Measurements from ENCODE around the gene NIBAN1. TPM values are rescaled to one million over a fixed set of nuclear protein-coding genes. Genes with fewer than 3 reads are reported as not detected.

Gene NIBAN1
- total RNA-seq, 1 experiment from 2014 or later, result 6.7 TPM

GRCh38 chr1:184994301-184994700 is 20.0 kb upstream of the NIBAN1 start:
- Histone ChIP-seq H3K4me1 (ENCODE audit: control insufficient read depth, insufficient read depth, low read length) (no peaks in the 10 kb centered on the region), H3K36me3 (ENCODE audit: control insufficient read depth, insufficient read depth, low read length) (no peaks in the 10 kb centered on the region), H3K27ac (ENCODE audit: low read length) (no peak overlapping the region), H3K4me3 (ENCODE audit: low read depth in 2 of 2, low read length in 2 of 2) (no peak overlapping the region), H3K9me3 (ENCODE audit: control insufficient read depth, insufficient read depth, low read depth, low read length) (no peaks in the 10 kb centered on the region), H3K27me3 (ENCODE audit: control insufficient read depth, insufficient read depth, low read length) (peaks cover 9% of the 10 kb centered on the region)
- ATAC-seq (no peak), DNase-seq (ENCODE audit: low read depth, low spot score) (no peak)
- no TSS peak for BruUV-seq (replicated peaks)
- ChIA-PET CTCF (no interaction called here), POLR2A (no interaction called here)
- TF ChIP-seq SIN3A (IDR thresholded peaks at IDR 0.05; ENCODE audit: borderline replicate concordance, insufficient read depth, low read depth, low read length), result no peak
- TF ChIP-seq TCF7L2 (IDR thresholded peaks at IDR 0.05; ENCODE audit: low read depth, low read length), result no peak
- no peak for TF ChIP-seq REST (IDR thresholded peaks at IDR 0.05; ENCODE audit: insufficient read depth in 1 of 2, low read depth in 2 of 2, low read length in 1 of 2)
- TF ChIP-seq, protein P1, sequence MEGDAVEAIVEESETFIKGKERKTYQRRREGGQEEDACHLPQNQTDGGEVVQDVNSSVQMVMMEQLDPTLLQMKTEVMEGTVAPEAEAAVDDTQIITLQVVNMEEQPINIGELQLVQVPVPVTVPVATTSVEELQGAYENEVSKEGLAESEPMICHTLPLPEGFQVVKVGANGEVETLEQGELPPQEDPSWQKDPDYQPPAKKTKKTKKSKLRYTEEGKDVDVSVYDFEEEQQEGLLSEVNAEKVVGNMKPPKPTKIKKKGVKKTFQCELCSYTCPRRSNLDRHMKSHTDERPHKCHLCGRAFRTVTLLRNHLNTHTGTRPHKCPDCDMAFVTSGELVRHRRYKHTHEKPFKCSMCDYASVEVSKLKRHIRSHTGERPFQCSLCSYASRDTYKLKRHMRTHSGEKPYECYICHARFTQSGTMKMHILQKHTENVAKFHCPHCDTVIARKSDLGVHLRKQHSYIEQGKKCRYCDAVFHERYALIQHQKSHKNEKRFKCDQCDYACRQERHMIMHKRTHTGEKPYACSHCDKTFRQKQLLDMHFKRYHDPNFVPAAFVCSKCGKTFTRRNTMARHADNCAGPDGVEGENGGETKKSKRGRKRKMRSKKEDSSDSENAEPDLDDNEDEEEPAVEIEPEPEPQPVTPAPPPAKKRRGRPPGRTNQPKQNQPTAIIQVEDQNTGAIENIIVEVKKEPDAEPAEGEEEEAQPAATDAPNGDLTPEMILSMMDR (IDR thresholded peaks at IDR 0.05), result no peak
- TF ChIP-seq POLR2AphosphoS5 (IDR thresholded peaks at IDR 0.05; ENCODE audit: low read depth, low read length), result no peak
- in situ Hi-C loops (cut with HindIII; ENCODE audit: low pct_unique_long_range_greater_than_20kb, low sequenced_read_pairs), result no loop called here
- intact Hi-C loops (cut with micrococcal nuclease; ENCODE audit: unreplicated experiment), result no loop called here

- POLR2A ChIA-PET, result interaction anchor here (0.5 kb wide), 1 partner anchor 10 kb away, joined by 6 read pairs; no protein-coding TSS in a partner anchor
- CTCF ChIA-PET, result no interaction called here
- no peak overlapping the region for H3K27ac ChIP-seq (ENCODE audit: low read length)
- no TSS peak for BruUV-seq (replicated peaks)
- DNase-seq (ENCODE audit: low read depth, low spot score), result no peak
- intact Hi-C loops (cut with micrococcal nuclease; ENCODE audit: unreplicated experiment), result no loop called here
- H3K36me3 ChIP-seq (ENCODE audit: control insufficient read depth, insufficient read depth, low read length), result no peaks in the 10 kb centered on the region
- no peaks in the 10 kb centered on the region for H3K9me3 ChIP-seq (ENCODE audit: control insufficient read depth, insufficient read depth, low read depth, low read length)
- no peaks in the 10 kb centered on the region for H3K4me1 ChIP-seq (ENCODE audit: control insufficient read depth, insufficient read depth, low read length)
- no peak overlapping the region for H3K4me3 ChIP-seq (ENCODE audit: low read depth in 2 of 2, low read length in 2 of 2)
- no peak for TF ChIP-seq TCF7L2 (IDR thresholded peaks at IDR 0.05; ENCODE audit: low read depth, low read length)
- TF ChIP-seq POLR2AphosphoS5 (IDR thresholded peaks at IDR 0.05; ENCODE audit: low read depth, low read length), result no peak
- TF ChIP-seq, protein P1 (IDR thresholded peaks at IDR 0.05), result no peak
- no peak for TF ChIP-seq REST (IDR thresholded peaks at IDR 0.05; ENCODE audit: insufficient read depth in 1 of 2, low read depth in 2 of 2, low read length in 1 of 2)
- no peak for TF ChIP-seq SIN3A (IDR thresholded peaks at IDR 0.05; ENCODE audit: borderline replicate concordance, insufficient read depth, low read depth, low read length)
- in situ Hi-C loops (cut with HindIII; ENCODE audit: low pct_unique_long_range_greater_than_20kb, low sequenced_read_pairs), result no loop called here
- ATAC-seq, result no peak
- H3K27me3 ChIP-seq (ENCODE audit: control insufficient read depth, insufficient read depth, low read length), result peaks cover 8% of the 10 kb centered on the region
Observed at GRCh38 chr1:184992271-184992670, 18.0 kb upstream of the NIBAN1 start.

All from Panc1 (cell line).